ENCODE results near the gene C9. TPM values are rescaled to one million over a fixed set of nuclear protein-coding genes. Genes with fewer than 3 reads are reported as not detected.

Gene C9
- total and polyA plus RNA-seq, 2 experiments from 2014 or later: not detected

DNA sequence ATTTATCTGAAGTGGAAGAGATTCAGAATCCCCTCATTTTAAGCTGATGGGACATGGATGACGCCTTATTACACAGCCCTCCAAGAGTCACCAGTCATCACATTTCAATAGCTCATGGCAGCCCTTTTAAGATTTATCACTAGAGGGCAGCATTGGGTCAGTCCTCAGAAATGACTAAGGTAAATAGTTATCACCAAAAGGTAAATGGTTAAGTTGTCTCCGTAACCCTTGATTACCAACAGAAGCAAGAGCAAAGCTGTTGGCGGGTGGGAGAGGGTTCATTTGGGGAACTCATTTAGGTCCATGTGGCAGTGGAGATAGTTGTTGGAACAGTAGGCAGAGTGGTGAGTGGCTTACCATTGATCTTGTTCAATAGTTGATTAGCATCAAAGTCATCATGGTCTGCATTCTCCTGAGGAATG, 12.0 kb upstream of the C9 start:
- ATAC-seq: peak; percentile 94
- H3K27ac ChIP-seq (ENCODE audit: low read depth): no peak overlapping the region
- no peaks in the 10 kb centered on the region for H3K36me3 ChIP-seq (ENCODE audit: insufficient read depth)
- Mint-ChIP-seq H3K27me3 (ENCODE audit: insufficient read depth, low read depth, poor library complexity) (peaks cover 2% of the 10 kb centered on the region), H3K27ac (peak overlapping the region; percentile 91), H3K9me3 (no peaks in the 10 kb centered on the region), H3K4me1 (peaks cover 13% of the 10 kb centered on the region), H3K36me3 (ENCODE audit: low read depth) (no peaks in the 10 kb centered on the region), H3K4me3 (no peak overlapping the region)
- H3K4me3 ChIP-seq: no peak overlapping the region
- no peak overlapping the region for H2AFZ ChIP-seq
- no peaks in the 10 kb centered on the region for H3K27me3 ChIP-seq (ENCODE audit: insufficient read depth)
- no peaks in the 10 kb centered on the region; the same call in 1 of the 2 replicates for H3K9me2 ChIP-seq (ENCODE audit: insufficient read depth)
- no peaks in the 10 kb centered on the region for H4K20me1 ChIP-seq (replicated peaks; ENCODE audit: insufficient read depth)
- no peaks in the 10 kb centered on the region for H3F3A ChIP-seq (replicated peaks; ENCODE audit: low read depth)
- no peaks in the 10 kb centered on the region; the same call in 1 of the 2 replicates for H3K4me1 ChIP-seq (ENCODE audit: insufficient read depth)
- peak; percentile 81 to 88 for TF ChIP-seq CTCF (conservative IDR thresholded peaks at IDR 0.05; ENCODE audit: low read depth in 2 of 2)
- TF ChIP-seq STAT1 (IDR thresholded peaks at IDR 0.05; ENCODE audit: unreplicated experiment): no peak
- no peak for TF ChIP-seq EZH2phosphoT487 (IDR thresholded peaks at IDR 0.05; ENCODE audit: unreplicated experiment)
- no peaks in the 10 kb centered on the region for H3K79me2 ChIP-seq (replicated peaks; ENCODE audit: insufficient read depth)
- no peak overlapping the region for H3K4me2 ChIP-seq
- peak; percentile 88 for DNase-seq (ENCODE audit: low spot score)

GRCh38 chr5:39373791-39374190, 9.5 kb upstream of the C9 start:
- no peak overlapping the region for H3K4me2 ChIP-seq
- Mint-ChIP-seq H3K27me3 (ENCODE audit: insufficient read depth, low read depth, poor library complexity) (peaks cover 4% of the 10 kb centered on the region), H3K36me3 (ENCODE audit: low read depth) (no peaks in the 10 kb centered on the region), H3K4me3 (no peak overlapping the region), H3K27ac (no peak overlapping the region), H3K4me1 (peaks cover 20% of the 10 kb centered on the region), H3K9me3 (no peaks in the 10 kb centered on the region)
- no peaks in the 10 kb centered on the region for H3F3A ChIP-seq (replicated peaks; ENCODE audit: low read depth)
- H3K79me2 ChIP-seq (replicated peaks; ENCODE audit: insufficient read depth): no peaks in the 10 kb centered on the region
- H3K27me3 ChIP-seq (ENCODE audit: insufficient read depth): no peaks in the 10 kb centered on the region
- TF ChIP-seq JUNB (IDR thresholded peaks at IDR 0.05; ENCODE audit: unreplicated experiment) (no peak), EZH2 (IDR thresholded peaks at IDR 0.05; ENCODE audit: low read depth, unreplicated experiment) (no peak), ZNF462 (CRISPR knock-in tag; IDR thresholded peaks at IDR 0.05) (no peak)
- no peaks in the 10 kb centered on the region for H3K36me3 ChIP-seq (ENCODE audit: insufficient read depth)
- no peak overlapping the region for H3K4me3 ChIP-seq
- no peak for ATAC-seq
- H3K9me2 ChIP-seq (ENCODE audit: insufficient read depth): no peaks in the 10 kb centered on the region
- H3K27ac ChIP-seq (ENCODE audit: low read depth): no peak overlapping the region
- DNase-seq (ENCODE audit: low spot score): no peak
- H3K4me1 ChIP-seq (ENCODE audit: insufficient read depth): peaks cover 6% of the 10 kb centered on the region; the same call in 1 of the 2 replicates
- no peaks in the 10 kb centered on the region for H4K20me1 ChIP-seq (replicated peaks; ENCODE audit: insufficient read depth)
- no peak overlapping the region for H2AFZ ChIP-seq

Measured in GM23338 (cell line).